Endothelial cell (in vitro differentiated cells): ENCODE data around the gene ITPKB. TPM values are rescaled to one million over a fixed set of nuclear protein-coding genes. Genes with fewer than 3 reads are reported as not detected.

ENCODE experiments used
- DNase-seq: peaks from one replicate; pipeline ENCODE4 v3.0.0; 2021; ENCODE audit warnings: low spot score
- H3K27ac Mint-ChIP-seq: one replicate; pipeline ENCODE4 v1.8.0; 2021; ENCODE audit warnings: mixed read lengths, inconsistent platforms; ENCODE audit not compliant: unreplicated experiment
- H3K27me3 Mint-ChIP-seq: one replicate; pipeline ENCODE4 v1.8.0; 2021; ENCODE audit warnings: mild to moderate bottlenecking, moderate library complexity, mixed read lengths, inconsistent platforms; ENCODE audit not compliant: unreplicated experiment
- H3K36me3 Mint-ChIP-seq: one replicate; pipeline ENCODE4 v1.8.0; 2021; ENCODE audit warnings: mild to moderate bottlenecking, low read depth, mixed read lengths, inconsistent platforms; ENCODE audit not compliant: unreplicated experiment
- H3K4me1 Mint-ChIP-seq: one replicate; pipeline ENCODE4 v1.8.0; 2021; ENCODE audit warnings: mild to moderate bottlenecking, mixed read lengths, inconsistent platforms; ENCODE audit not compliant: unreplicated experiment
- H3K4me3 Mint-ChIP-seq: one replicate; pipeline ENCODE4 v1.8.0; 2021; ENCODE audit warnings: mild to moderate bottlenecking, mixed read lengths, inconsistent platforms; ENCODE audit not compliant: unreplicated experiment
- H3K9me3 Mint-ChIP-seq: one replicate; pipeline ENCODE4 v1.8.0; 2021; ENCODE audit warnings: mixed read lengths, inconsistent platforms; ENCODE audit not compliant: unreplicated experiment
- total RNA-seq: library from RNA; stranded (reverse); fragmentation: NEBNext Ultra II Directional; extraction: Animal tissue kit (Norgen Biotek cat#: 25700); gene quantifications from one replicate; pipeline ENCODE4 v1.2.1, GENCODE V29; 2021; ENCODE audit not compliant: unreplicated experiment
- TF ChIP-seq, protein P1 (sequence below): fragments of 200-600 bp; sonication (generic); IDR thresholded peaks from one replicate; pipeline ENCODE4 v1.5.0; 2021; ENCODE audit warnings: antibody characterized with exemption; ENCODE audit not compliant: unreplicated experiment

The ITPKB gene
- total RNA-seq, 1 donor from 2014 or later = 144 TPM

DNA sequence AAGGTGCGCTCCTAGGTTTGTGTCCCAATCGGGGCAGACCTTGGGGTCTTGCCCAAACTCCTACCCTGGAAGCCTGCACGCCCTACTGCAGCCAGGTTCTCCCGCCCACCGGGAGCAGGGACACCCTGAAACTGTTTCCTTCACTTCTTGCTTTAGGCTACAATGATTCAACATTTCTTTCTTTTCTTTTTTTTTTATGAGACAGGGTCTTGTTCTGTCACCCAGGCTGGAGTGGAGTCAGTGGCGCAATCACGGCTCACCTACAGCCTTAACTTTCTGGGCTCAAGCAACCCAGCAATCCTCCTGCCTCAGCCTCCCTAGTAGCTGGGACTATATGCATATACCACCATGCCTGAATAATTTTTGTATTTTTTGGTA lies 75.8 kb downstream of the ITPKB start:
- TF ChIP-seq, protein P1, sequence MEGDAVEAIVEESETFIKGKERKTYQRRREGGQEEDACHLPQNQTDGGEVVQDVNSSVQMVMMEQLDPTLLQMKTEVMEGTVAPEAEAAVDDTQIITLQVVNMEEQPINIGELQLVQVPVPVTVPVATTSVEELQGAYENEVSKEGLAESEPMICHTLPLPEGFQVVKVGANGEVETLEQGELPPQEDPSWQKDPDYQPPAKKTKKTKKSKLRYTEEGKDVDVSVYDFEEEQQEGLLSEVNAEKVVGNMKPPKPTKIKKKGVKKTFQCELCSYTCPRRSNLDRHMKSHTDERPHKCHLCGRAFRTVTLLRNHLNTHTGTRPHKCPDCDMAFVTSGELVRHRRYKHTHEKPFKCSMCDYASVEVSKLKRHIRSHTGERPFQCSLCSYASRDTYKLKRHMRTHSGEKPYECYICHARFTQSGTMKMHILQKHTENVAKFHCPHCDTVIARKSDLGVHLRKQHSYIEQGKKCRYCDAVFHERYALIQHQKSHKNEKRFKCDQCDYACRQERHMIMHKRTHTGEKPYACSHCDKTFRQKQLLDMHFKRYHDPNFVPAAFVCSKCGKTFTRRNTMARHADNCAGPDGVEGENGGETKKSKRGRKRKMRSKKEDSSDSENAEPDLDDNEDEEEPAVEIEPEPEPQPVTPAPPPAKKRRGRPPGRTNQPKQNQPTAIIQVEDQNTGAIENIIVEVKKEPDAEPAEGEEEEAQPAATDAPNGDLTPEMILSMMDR = no peak
- peaks cover 97% of the 10 kb centered on the region for H3K4me1 Mint-ChIP-seq
- H3K9me3 Mint-ChIP-seq = no peaks in the 10 kb centered on the region
- no peak overlapping the region for H3K4me3 Mint-ChIP-seq
- peaks cover 22% of the 10 kb centered on the region for H3K36me3 Mint-ChIP-seq
- H3K27ac Mint-ChIP-seq = peak overlapping the region; percentile 99
- peaks cover 25% of the 10 kb centered on the region for H3K27me3 Mint-ChIP-seq
- DNase-seq = no peak

- TF ChIP-seq, protein P1 = no peak
- H3K9me3 Mint-ChIP-seq = no peaks in the 10 kb centered on the region
- peak overlapping the region; percentile 94 for H3K27ac Mint-ChIP-seq
- no peak overlapping the region for H3K4me3 Mint-ChIP-seq
- H3K36me3 Mint-ChIP-seq = peaks cover 22% of the 10 kb centered on the region
- DNase-seq = no peak
- H3K27me3 Mint-ChIP-seq = peaks cover 27% of the 10 kb centered on the region
- peaks cover 97% of the 10 kb centered on the region for H3K4me1 Mint-ChIP-seq
These were observed 76.3 kb downstream of the ITPKB start for GRCh38 chr1:226662642-226663326.

DNA sequence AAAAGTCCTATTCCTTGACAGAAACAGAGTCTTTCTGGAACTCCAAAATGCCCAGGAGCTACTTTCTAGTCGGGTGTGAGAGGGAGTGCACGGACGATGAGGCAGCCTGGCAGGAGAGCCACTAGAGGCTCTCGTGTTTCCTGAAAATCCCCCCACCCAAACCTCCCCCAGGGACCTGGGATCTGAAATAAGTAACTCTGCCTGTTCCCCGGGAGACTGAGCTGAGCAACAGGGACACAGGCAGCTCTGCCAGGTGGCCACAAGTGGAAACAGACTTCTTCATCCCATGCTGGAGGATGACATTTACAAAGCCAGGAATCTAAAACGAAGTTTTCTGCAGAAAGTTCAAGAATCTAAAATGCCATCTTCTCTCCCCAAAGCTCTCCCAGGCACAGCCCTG lies 77.1 kb downstream of the ITPKB start:
- Mint-ChIP-seq H3K4me1 (peaks cover 97% of the 10 kb centered on the region), H3K4me3 (peak overlapping the region; percentile 25), H3K27ac (peak overlapping the region; percentile 94), H3K9me3 (no peaks in the 10 kb centered on the region), H3K27me3 (peaks cover 21% of the 10 kb centered on the region), H3K36me3 (peaks cover 25% of the 10 kb centered on the region)
- peak; percentile 31 for DNase-seq
- TF ChIP-seq, protein P1 = no peak

GRCh38 chr1:226661271-226661670 lies 77.8 kb downstream of the ITPKB start:
- TF ChIP-seq, protein P1 = no peak
- no peak for DNase-seq
- Mint-ChIP-seq H3K27ac (peak overlapping the region; percentile 94), H3K4me3 (peak overlapping the region; percentile 25), H3K9me3 (no peaks in the 10 kb centered on the region), H3K4me1 (peaks cover 97% of the 10 kb centered on the region), H3K36me3 (peaks cover 21% of the 10 kb centered on the region), H3K27me3 (peaks cover 18% of the 10 kb centered on the region)

- Mint-ChIP-seq H3K27me3 (peaks cover 18% of the 10 kb centered on the region), H3K4me1 (peaks cover 97% of the 10 kb centered on the region), H3K9me3 (no peaks in the 10 kb centered on the region), H3K36me3 (peaks cover 21% of the 10 kb centered on the region), H3K27ac (peak overlapping the region; percentile 94), H3K4me3 (peak overlapping the region; percentile 57)
- DNase-seq = peak; percentile 66
- TF ChIP-seq, protein P1 = no peak
These were observed 78.5 kb downstream of the ITPKB start for GRCh38 chr1:226660410-226661182.
